ENCODE measurements around the gene NCAPG2. TPM values are rescaled to one million over a fixed set of nuclear protein-coding genes. Genes with fewer than 3 reads are reported as not detected.

Gene NCAPG2
- total and polyA plus RNA-seq, 2 experiments from 2014 or later, result 15.6 to 17.3 TPM

GRCh38 chr7:158651968-158652565, 52.5 kb downstream of the NCAPG2 start:
- Histone ChIP-seq H3K27ac (no peak overlapping the region), H3K79me2 (ENCODE audit: insufficient read depth) (peaks cover 12% of the 10 kb centered on the region; the same call in 1 of the 2 replicates), H3K4me1 (ENCODE audit: insufficient read depth) (peaks cover 29% of the 10 kb centered on the region), H3K36me3 (ENCODE audit: low read depth) (peaks cover 4% of the 10 kb centered on the region), H4K20me1 (ENCODE audit: insufficient read depth) (no peaks in the 10 kb centered on the region), H3F3A (ENCODE audit: insufficient read depth) (peaks cover 35% of the 10 kb centered on the region), H3K9me3 (ENCODE audit: low read depth) (no peaks in the 10 kb centered on the region), H3K9me2 (ENCODE audit: insufficient read depth) (no peaks in the 10 kb centered on the region), H3K9ac (no peak overlapping the region), H2AFZ (no peak overlapping the region), H3K4me3 (no peak overlapping the region), H3K27me3 (replicated peaks; ENCODE audit: insufficient read depth) (no peaks in the 10 kb centered on the region), H3K4me2 (ENCODE audit: unreplicated experiment) (no peak overlapping the region)
- in situ Hi-C loops (cut with MboI), result no loop called here
- 80 to 83% methylated on average over 11 of the region's 11 CpGs for WGBS, 2 experiments (ENCODE audit: low coverage in 1 of 2, low lambda C conversion rate in 2 of 2, missing lambda C conversion rate in 2 of 2)
- TF ChIP-seq EZH2 (IDR thresholded peaks at IDR 0.05; ENCODE audit: insufficient read depth, poor library complexity, severe bottlenecking), result no peak
- TF ChIP-seq EZH2phosphoT487 (IDR thresholded peaks at IDR 0.05; ENCODE audit: insufficient read depth, low read depth), result no peak
- DNase-seq, result peak; percentile 11

- Histone ChIP-seq H3K9me2 (ENCODE audit: insufficient read depth) (no peaks in the 10 kb centered on the region), H3K9me3 (ENCODE audit: low read depth) (no peaks in the 10 kb centered on the region), H4K20me1 (ENCODE audit: insufficient read depth) (no peaks in the 10 kb centered on the region), H2AFZ (0 out of 2 replicates have a peak overlapping the region, but pooled peaks have one; percentile 25), H3K27ac (peak overlapping the region; percentile 81), H3K4me1 (ENCODE audit: insufficient read depth) (peaks cover 29% of the 10 kb centered on the region), H3K4me2 (ENCODE audit: unreplicated experiment) (peak overlapping the region; percentile 47), H3K27me3 (replicated peaks; ENCODE audit: insufficient read depth) (no peaks in the 10 kb centered on the region), H3K9ac (peak overlapping the region; percentile 55), H3K36me3 (ENCODE audit: low read depth) (peaks cover 4% of the 10 kb centered on the region; the same call in 1 of the 2 replicates), H3F3A (ENCODE audit: insufficient read depth) (peaks cover 35% of the 10 kb centered on the region), H3K79me2 (ENCODE audit: insufficient read depth) (peaks cover 23% of the 10 kb centered on the region; the same call in 1 of the 2 replicates), H3K4me3 (peak overlapping the region; percentile 5; the same call in 1 of the 2 replicates)
- DNase-seq, result peak; percentile 92
- 43 to 49% methylated on average over 7 of the region's 7 CpGs for WGBS, 2 experiments (ENCODE audit: low coverage in 1 of 2, low lambda C conversion rate in 2 of 2, missing lambda C conversion rate in 2 of 2)
- in situ Hi-C loops (cut with MboI), result no loop called here
- TF ChIP-seq EZH2 (IDR thresholded peaks at IDR 0.05; ENCODE audit: insufficient read depth, poor library complexity, severe bottlenecking) (no peak), EZH2phosphoT487 (IDR thresholded peaks at IDR 0.05; ENCODE audit: insufficient read depth, low read depth) (no peak)
These were observed 53.8 kb downstream of the NCAPG2 start for GRCh38 chr7:158650821-158651225.

DNA sequence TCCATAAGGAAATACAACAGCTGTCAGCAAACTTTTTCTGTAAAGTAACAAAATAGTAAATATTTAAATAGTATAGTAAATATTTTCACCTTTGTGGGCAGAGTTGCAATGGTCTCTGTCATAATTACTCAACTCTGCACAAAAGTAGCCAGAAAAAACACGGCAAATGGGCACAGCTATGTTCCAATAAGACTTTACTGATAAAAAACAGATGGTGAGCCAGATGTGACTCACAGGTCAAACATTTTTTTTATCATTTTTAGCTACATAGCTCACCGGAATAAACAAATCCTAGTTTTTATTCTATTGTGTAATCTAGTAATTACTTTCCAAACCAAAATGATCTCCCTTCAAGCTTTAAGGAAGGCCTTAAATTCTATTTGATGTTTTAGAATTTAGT, 55.3 kb downstream of the NCAPG2 start:
- no peak overlapping the region for H3K9ac ChIP-seq
- peak overlapping the region; percentile 47 for H3K4me2 ChIP-seq (ENCODE audit: unreplicated experiment)
- H3K27ac ChIP-seq, result peak overlapping the region; percentile 81
- peaks cover 29% of the 10 kb centered on the region for H3K4me1 ChIP-seq (ENCODE audit: insufficient read depth)
- no peaks in the 10 kb centered on the region for H3K27me3 ChIP-seq (replicated peaks; ENCODE audit: insufficient read depth)
- in situ Hi-C loops (cut with MboI), result no loop called here
- H3F3A ChIP-seq (ENCODE audit: insufficient read depth), result peaks cover 35% of the 10 kb centered on the region
- peak; percentile 95 for DNase-seq
- H3K9me2 ChIP-seq (ENCODE audit: insufficient read depth), result no peaks in the 10 kb centered on the region
- no peaks in the 10 kb centered on the region for H3K9me3 ChIP-seq (ENCODE audit: low read depth)
- no peaks in the 10 kb centered on the region; the same call in 1 of the 2 replicates for H3K36me3 ChIP-seq (ENCODE audit: low read depth)
- no peak overlapping the region for H3K4me3 ChIP-seq
- H4K20me1 ChIP-seq (ENCODE audit: insufficient read depth), result no peaks in the 10 kb centered on the region
- no peak for TF ChIP-seq EZH2 (IDR thresholded peaks at IDR 0.05; ENCODE audit: insufficient read depth, poor library complexity, severe bottlenecking)
- TF ChIP-seq EZH2phosphoT487 (IDR thresholded peaks at IDR 0.05; ENCODE audit: insufficient read depth, low read depth), result 0 out of 2 replicates have a peak, but pooled peaks have one; percentile 54
- 2% methylated on average over 2 of the region's 2 CpGs for WGBS, 2 experiments (ENCODE audit: low coverage in 1 of 2, low lambda C conversion rate in 2 of 2, missing lambda C conversion rate in 2 of 2)
- H3K79me2 ChIP-seq (ENCODE audit: insufficient read depth), result peaks cover 23% of the 10 kb centered on the region; the same call in 1 of the 2 replicates
- no peak overlapping the region for H2AFZ ChIP-seq

DNA sequence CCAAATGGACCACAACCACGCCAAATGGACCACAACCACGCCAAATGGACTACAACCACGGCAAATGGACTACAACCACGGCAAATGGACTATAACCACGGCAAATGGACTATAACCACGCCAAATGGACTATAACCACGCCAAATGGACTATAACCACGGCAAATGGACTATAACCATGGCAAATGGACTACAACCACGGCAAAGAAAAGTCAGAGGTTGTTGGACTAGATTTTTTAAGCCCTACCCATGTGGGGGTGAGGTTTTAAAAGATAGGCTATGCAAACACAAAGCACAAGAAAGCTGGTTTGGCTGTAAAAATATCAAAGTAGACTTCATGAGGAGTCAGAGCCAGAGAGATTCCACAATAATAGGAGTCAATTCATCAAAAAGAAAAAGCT, 55.8 kb downstream of the NCAPG2 start:
- Histone ChIP-seq H3K9ac (peak overlapping the region; percentile 18; the same call in 1 of the 2 replicates), H3K9me2 (ENCODE audit: insufficient read depth) (no peaks in the 10 kb centered on the region), H3K4me3 (no peak overlapping the region), H3K79me2 (ENCODE audit: insufficient read depth) (peaks cover 23% of the 10 kb centered on the region; the same call in 1 of the 2 replicates), H3K27me3 (replicated peaks; ENCODE audit: insufficient read depth) (no peaks in the 10 kb centered on the region), H4K20me1 (ENCODE audit: insufficient read depth) (no peaks in the 10 kb centered on the region), H3F3A (ENCODE audit: insufficient read depth) (peaks cover 35% of the 10 kb centered on the region), H3K27ac (peak overlapping the region; percentile 70), H3K4me2 (ENCODE audit: unreplicated experiment) (peak overlapping the region; percentile 17), H2AFZ (no peak overlapping the region), H3K9me3 (ENCODE audit: low read depth) (no peaks in the 10 kb centered on the region), H3K36me3 (ENCODE audit: low read depth) (no peaks in the 10 kb centered on the region), H3K4me1 (ENCODE audit: insufficient read depth) (peaks cover 29% of the 10 kb centered on the region)
- DNase-seq, result peak; percentile 50
- no peak for TF ChIP-seq EZH2phosphoT487 (IDR thresholded peaks at IDR 0.05; ENCODE audit: insufficient read depth, low read depth)
- TF ChIP-seq EZH2 (IDR thresholded peaks at IDR 0.05; ENCODE audit: insufficient read depth, poor library complexity, severe bottlenecking), result no peak
- 93 to 97% methylated on average over 9 of the region's 9 CpGs for WGBS, 2 experiments (ENCODE audit: low coverage in 1 of 2, low lambda C conversion rate in 2 of 2, missing lambda C conversion rate in 2 of 2)
- in situ Hi-C loops (cut with MboI), result no loop called here
